Activated T-cell treated with anti-CD3 and anti-CD28 coated beads, Interleukin-2, amount 50 U/mL, for 48 hours (primary cell): ENCODE results near the gene IL2RA.
A peak's percentile ranks its signal among the peaks of the same experiment; 100 is the strongest.
"Not testable (repeated sequence)": the region's sequence is repeated elsewhere in the genome, so short reads cannot be mapped to it uniquely, and the experiment has no call there.

Source experiments
- DNase-seq, 2 experiments: peaks; one replicate each; pipeline ENCODE4 v3.0.0-alpha.2; 2020

IL2RA gene

GRCh38 chr10:6082496-6083395 is 20.6 kb upstream of the IL2RA start:
- peak; percentile 49 to 56 for DNase-seq

DNA sequence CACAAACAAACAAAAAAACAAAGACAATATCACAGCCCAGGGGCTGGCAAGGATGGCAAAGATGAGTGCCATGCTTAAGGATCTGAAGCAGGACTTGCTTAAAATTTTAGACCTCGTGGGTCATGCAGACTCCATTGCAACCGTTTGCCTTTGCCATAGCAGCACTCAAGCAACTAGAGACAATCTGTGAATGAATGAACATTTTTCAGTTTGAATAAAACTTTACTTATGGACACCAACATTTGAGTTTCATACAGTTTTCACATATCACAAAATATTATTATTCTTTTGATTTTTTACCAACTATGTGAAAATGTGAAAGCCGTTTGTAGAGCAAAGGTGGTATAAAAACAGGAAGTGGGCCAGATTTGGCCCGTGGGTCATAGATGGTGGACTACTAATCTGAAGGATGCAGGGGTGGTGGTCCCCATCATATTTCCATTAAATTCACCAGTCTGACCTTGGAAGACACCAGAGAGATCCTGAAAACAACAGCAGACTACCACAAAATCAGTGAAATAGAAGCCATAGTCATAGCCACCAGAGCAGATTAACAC is 18.3 kb upstream of the IL2RA start:
- no peak for DNase-seq

- DNase-seq = peak in 1 of 2 experiments; percentile 10
These were observed 16.9 kb upstream of the IL2RA start for GRCh38 chr10:6079044-6079443.

- peak in 1 of 2 experiments; percentile 15 for DNase-seq
These were observed 15.0 kb upstream of the IL2RA start for GRCh38 chr10:6077071-6077675.

- DNase-seq = peak; percentile 58 to 64
These were observed 12.5 kb upstream of the IL2RA start for GRCh38 chr10:6074489-6075301.

DNA sequence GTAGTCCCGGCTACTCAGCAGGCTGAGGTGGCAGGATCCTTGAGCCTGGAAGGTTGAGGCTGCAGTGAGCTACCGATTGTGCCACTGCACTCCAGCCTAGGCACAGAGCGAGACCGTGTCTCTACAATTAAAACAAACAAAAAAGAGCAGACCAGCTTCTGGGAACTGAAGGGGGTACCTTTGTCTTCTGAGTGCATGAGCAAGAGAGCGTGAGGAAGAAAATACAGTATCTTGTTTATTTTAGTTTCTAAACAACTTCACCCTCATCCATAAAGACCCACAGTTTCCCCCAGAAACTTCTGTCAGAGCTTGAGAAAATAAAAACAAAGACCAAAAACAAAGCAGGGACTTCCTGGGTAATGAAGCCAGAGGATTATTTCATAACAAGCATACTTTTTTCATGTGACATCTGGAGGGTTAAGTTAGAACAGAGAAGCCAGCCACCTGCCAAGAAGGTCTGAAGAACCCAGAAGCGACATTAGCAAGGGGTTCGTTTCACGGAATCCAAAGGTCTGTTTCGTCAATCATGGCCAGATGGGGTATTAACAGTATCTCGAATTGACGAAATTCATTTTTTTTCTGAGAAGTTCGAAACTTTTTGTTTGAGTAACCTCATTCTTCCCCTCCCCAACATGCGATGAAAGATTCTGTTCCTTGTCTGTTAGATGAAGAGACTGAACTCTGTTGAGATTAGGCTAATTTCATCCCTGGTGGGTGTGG is 10.2 kb upstream of the IL2RA start:
- peak; percentile 46 to 59 for DNase-seq

GRCh38 chr10:6071181-6072175 is 9.3 kb upstream of the IL2RA start:
- DNase-seq = peak; percentile 26 to 32

DNA sequence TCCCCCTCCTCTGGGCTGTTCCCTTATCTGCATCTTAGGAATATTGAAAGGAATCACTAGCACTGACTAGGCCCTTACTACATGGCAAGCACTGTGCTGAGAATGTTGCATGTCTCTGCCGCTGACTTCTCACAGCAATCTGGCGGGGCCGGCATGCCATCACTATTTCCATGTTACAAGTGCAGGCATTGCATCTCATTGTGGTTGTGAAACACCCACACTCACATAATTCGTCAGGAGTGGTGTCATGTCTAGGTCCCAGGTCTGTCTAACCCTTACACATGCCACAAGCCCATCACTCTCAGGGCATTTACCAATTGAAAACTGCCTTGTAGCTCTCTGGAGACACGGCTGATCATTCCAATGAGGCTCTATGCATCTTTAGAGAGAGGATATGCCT is 8.5 kb upstream of the IL2RA start:
- DNase-seq = peak; percentile 87

GRCh38 chr10:6069081-6069931 is 7.1 kb upstream of the IL2RA start:
- DNase-seq = peak; percentile 74 to 75

- DNase-seq = peak; percentile 61 to 67
These were observed 6.3 kb upstream of the IL2RA start for GRCh38 chr10:6068422-6068821.

DNA sequence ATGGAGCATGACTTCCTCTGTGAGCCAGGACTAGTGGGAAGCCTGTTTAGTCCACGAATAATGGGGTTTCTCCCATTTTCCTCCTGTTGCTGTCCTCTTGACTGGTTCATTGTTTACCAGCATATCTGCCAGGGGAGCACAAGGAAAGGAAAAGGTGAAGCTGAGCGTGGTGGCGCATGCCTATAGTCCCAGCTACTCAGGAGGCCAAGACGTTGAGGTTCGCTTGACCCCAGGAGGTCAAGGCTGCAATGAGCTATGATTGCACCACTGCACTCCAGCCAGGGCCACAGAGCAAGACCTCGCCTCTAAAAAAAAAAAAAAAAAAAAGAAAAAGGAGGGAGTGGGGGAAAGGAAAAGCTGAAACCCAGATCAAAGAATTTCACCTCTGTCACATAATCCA is 5.8 kb upstream of the IL2RA start:
- DNase-seq = peak; percentile 19 to 29

DNA sequence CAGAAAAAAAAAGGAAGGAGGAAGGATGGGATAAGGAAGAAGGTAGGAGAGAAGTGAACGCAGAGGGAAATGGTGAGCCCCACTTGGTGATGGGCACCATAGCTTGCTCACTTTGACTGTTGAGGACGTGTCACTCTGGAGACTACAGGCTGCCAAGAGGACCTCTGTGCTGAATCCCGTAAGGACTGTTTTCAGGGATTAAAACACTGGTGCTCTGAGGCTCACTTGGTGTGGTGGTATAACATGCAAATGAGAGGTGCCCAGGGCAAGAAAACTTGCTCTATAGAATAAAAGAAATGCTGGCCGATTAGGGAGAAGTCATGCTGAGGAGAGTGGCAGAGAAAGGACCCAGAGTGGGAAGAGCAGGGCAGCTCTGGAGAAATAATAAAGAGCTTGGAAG is 5.3 kb upstream of the IL2RA start:
- peak; percentile 20 to 22 for DNase-seq

GRCh38 chr10:6065835-6066234 is 3.7 kb upstream of the IL2RA start:
- peak in 1 of 2 experiments; percentile 18 for DNase-seq

DNA sequence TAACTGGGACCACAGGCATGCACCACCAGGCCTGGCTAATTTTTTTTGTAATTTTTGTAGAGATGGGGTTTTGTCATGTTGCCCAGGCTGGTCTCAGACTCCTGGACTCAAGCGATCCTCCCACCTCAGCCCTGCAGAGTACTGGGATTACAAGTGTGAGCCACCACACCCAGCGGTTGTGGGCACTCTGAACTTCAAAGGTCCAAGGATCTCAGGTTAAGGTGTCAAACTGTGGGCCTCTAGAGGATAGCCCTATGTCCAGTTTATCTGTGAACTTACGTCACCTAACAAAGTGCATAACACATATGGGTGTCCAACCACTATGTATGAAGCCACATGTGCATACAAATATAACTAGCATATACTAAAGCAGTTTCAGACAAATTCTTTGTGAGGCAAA is 3.2 kb upstream of the IL2RA start:
- DNase-seq = peak; percentile 54 to 58

GRCh38 chr10:6064726-6065125 is 2.6 kb upstream of the IL2RA start:
- not testable (repeated sequence) for DNase-seq

DNA sequence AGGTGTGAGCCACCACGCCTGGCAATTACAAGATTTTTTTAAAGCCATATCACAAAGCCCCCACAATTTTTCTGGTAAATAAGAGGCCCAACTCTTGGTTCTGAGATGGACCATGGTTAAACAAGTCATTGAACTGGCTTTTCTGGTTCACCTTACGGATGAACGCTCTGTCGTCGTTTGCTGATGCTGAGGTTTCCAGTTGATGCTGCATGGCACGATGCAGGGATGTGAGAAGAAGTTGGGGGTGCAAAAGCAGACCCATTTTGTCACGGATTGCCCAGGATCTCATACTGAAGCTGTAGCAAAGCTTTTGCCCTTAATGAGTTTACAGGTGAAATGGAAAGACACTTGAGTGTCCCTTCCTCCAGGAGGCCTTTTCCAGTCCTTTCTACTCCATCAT is 2.0 kb upstream of the IL2RA start:
- peak; percentile 18 for DNase-seq

- peak; percentile 53 to 60 for DNase-seq
These were observed 1.1 kb downstream of the IL2RA start for GRCh38 chr10:6061056-6061455.

DNA sequence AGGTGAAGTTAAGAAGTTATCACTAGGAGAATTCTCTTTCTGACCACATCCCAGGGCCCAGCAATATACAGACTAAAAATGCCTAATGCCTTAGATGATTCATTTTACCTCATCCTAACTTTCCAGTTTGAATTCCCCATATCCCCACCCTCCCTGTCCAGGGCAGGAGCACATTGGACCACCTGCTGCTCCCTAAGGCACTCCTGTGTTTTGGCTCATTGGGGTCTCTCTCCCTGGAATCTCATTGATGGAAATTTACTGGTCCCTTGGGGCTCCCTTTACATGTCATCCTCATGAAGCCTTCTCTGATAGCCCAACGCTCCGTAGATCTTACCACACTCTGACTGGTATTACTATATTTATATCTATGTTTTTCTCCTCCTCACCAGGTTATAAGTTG is 2.7 kb downstream of the IL2RA start:
- DNase-seq = peak; percentile 49

- peak; percentile 66 to 67 for DNase-seq
These were observed 3.3 kb downstream of the IL2RA start for GRCh38 chr10:6058682-6059475.
